Mucosa of gallbladder (tissue), 1 donor: Measurements from ENCODE around the gene DPYSL4. TPM values are rescaled to one million over a fixed set of nuclear protein-coding genes. Genes with fewer than 3 reads are reported as not detected.

Experiments used
- DNase-seq: peaks from one replicate; pipeline ENCODE4 v3.0.0-alpha.2; 2020; ENCODE audit warnings: low spot score
- total RNA-seq: library from RNA; stranded (reverse); gene quantifications from one replicate; pipeline ENCODE4 v1.2.1, GENCODE V29; 2021
- donor health status: DM: no; HTN: no; CAD: no.

Gene DPYSL4
- total RNA-seq, 1 donor from 2014 or later = 0.81 TPM

- no peak for DNase-seq
Measured at GRCh38 chr10:132195366-132196075, 8.8 kb downstream of the DPYSL4 start.

- DNase-seq = no peak
Measured at GRCh38 chr10:132196178-132197113, 9.7 kb downstream of the DPYSL4 start.

GRCh38 chr10:132197271-132198067 lies 10.7 kb downstream of the DPYSL4 start:
- no peak for DNase-seq

GRCh38 chr10:132198068-132198370 lies 11.3 kb downstream of the DPYSL4 start:
- no peak for DNase-seq

GRCh38 chr10:132198381-132199181 lies 11.8 kb downstream of the DPYSL4 start:
- DNase-seq = no peak

- no peak for DNase-seq
Measured at GRCh38 chr10:132199268-132199853, 12.6 kb downstream of the DPYSL4 start.

GRCh38 chr10:132199854-132200311 lies 13.1 kb downstream of the DPYSL4 start:
- DNase-seq = no peak

GRCh38 chr10:132200344-132201110 lies 13.8 kb downstream of the DPYSL4 start:
- no peak for DNase-seq

- DNase-seq = no peak
Measured at GRCh38 chr10:132201111-132201969, 14.6 kb downstream of the DPYSL4 start.

GRCh38 chr10:132202070-132202970 lies 15.6 kb downstream of the DPYSL4 start:
- no peak for DNase-seq

GRCh38 chr10:132203256-132204077 lies 16.7 kb downstream of the DPYSL4 start:
- DNase-seq = no peak

GRCh38 chr10:132204078-132204780 lies 17.5 kb downstream of the DPYSL4 start:
- no peak for DNase-seq

- no peak for DNase-seq
Measured at GRCh38 chr10:132204781-132205473, 18.2 kb downstream of the DPYSL4 start.

- DNase-seq = no peak
Measured at GRCh38 chr10:132205650-132206376, 19.1 kb downstream of the DPYSL4 start.

GRCh38 chr10:132206377-132206745 lies 19.6 kb downstream of the DPYSL4 start:
- DNase-seq = no peak
